Stimulated activated CD4-positive, alpha-beta T cell treated with anti-CD3 and anti-CD28 coated beads, Interleukin-1b, Interleukin-23, amount 100 ng/mL, for 24 hours (primary cell): Measurements from ENCODE around the gene KCNMA1.

Experiments used
- DNase-seq, 4 experiments: peaks; one replicate each; pipeline ENCODE4 v3.0.0-alpha.2; 2020; ENCODE audit warnings: low read depth in 4 of 4, low spot score in 1 of 4

The KCNMA1 gene

GRCh38 chr10:77380191-77380590 lies 257.4 kb downstream of the KCNMA1 start:
- no peak for DNase-seq

DNA sequence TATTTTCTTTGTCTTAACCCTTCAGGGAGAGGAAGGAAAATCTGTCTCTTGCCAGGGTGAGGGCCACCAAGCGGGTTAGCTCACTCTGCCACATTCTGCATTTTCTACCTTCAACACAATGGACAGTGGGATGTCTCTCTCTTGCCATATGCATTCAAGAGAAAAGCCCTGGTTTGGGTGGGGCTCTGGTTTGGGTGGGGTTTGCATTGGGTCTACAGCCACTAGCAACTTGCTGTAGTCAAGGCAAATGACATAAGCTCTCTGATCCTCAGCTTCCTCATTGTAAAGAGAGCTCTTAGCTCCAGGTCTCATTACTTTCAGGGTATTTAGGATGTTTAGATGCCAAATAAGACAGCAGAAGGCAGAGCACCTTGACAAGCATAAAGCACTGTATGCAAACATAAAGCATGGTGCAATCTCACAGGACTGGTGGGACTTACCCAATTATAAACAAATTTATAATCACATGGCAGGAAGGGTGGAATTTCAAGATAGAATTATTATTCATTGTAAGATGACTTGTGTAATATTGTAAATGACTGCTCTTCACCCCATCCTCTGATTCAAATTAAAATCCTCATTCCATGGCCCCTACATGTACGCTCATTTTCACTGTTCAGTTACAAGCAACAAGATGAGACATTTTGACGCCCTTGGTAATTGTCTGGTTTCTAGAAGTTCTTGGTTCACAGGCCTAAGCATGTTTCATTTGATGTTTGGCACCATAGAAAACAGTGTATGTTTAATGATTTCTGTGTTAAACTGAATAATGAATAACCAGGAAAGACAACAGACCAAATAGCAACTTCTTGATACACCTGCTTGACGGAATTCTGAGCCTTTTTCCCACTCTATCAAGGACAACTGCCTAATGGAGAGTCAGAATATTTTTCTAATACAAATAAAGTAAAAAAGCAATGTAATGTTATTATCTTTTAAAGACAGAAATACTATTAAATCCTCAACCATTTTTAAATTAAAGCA lies 258.9 kb downstream of the KCNMA1 start:
- DNase-seq, result no peak

DNA sequence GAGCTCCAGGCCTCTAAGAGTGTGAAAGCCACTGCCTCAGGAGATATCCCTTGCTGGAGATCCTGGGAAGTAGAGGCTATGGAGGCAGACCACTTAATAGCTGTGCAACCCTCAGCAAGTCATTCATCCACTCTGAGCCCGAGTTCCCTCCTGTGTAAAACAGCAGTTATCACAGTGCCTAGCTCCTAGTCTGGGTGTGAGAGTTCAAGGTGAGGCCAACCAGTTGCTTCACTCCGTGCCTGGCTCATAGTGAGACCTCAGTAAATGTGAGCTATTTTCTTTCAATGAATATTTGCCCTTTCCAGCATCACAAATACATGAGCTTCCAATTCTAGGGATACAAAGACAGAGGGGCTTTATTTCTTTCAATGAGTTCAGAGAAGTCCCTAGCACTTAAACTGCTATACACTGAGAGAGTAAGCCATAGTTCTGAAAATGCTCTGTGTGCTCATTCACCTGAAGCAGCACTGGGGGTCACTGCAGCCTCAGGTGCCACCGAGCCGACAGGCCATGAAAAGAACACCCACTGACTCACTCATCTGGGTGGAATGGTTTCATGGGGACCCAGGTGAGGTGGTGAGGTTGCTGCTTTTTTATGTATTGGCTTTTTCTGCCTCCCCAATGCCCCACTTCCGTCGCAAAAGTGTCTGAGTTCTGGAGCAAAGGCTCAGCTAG lies 259.8 kb downstream of the KCNMA1 start:
- no peak for DNase-seq

GRCh38 chr10:77377034-77377433 lies 260.6 kb downstream of the KCNMA1 start:
- DNase-seq, result no peak

GRCh38 chr10:77374189-77374656 lies 263.4 kb downstream of the KCNMA1 start:
- no peak for DNase-seq

- DNase-seq, result no peak
These were observed 265.5 kb downstream of the KCNMA1 start for GRCh38 chr10:77371848-77372799.

DNA sequence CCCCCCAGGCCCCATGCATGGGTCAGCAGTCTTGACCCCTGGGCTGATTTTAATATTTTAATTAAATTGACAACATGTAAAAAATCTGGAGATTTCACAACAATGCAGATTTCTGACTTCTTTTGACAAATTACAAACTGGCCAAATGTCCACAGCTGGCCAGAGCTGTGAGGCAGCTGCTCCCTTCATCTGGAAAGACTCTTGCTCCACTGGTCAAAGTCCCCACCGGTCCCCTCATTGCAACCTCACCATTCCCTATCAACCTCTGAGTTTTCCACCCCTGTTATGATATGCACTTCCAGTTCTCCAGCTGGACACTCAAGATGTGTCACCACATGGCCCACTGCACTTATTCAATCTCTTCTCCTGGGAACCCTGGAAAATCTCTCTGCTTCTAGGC lies 266.2 kb downstream of the KCNMA1 start:
- DNase-seq, result no peak

- no peak for DNase-seq
These were observed 269.6 kb downstream of the KCNMA1 start for GRCh38 chr10:77368006-77368405.

- no peak for DNase-seq
These were observed 274.4 kb downstream of the KCNMA1 start for GRCh38 chr10:77363210-77363609.

- DNase-seq, result no peak
These were observed 275.8 kb downstream of the KCNMA1 start for GRCh38 chr10:77361831-77362230.

DNA sequence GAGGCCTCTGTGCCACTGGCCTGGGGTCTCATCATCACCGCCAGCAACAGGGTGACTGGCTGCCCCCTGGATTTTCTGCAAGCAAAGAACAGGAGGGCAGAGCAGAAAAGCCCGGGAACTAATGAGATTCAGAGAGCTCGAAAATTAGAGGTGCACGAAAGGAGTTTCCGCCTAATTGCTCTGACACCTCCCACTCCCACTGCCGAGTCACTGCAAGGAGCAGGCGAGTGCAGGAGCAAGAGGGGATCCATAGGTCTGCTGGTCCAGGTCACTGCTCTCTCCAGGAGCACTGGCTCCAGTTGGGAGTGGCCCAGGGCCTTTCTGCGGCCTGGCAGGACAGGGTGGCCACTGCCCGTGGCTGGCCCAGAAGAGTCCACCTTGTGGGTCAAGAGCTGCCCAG lies 276.2 kb downstream of the KCNMA1 start:
- no peak for DNase-seq

DNA sequence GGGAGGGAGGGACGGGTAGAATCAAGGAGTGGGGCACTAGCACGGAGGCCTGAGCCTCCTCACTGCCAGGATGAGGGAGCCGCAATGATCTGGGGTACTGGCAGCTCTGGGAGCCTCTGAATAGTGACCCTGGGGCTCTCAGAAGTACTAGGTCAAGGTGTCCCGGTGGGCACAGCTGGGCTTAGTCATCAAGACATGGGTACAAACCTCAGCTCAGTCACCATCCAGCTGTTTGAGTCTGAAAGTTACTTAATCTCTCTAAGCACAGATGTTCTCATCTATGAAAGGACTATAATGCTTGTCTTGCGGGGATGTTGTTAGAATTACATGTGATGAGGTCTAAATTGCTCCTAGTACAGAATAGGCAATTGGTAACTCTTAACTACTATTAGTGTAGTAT lies 276.8 kb downstream of the KCNMA1 start:
- DNase-seq, result no peak

GRCh38 chr10:77359950-77360520 lies 277.6 kb downstream of the KCNMA1 start:
- no peak for DNase-seq

DNA sequence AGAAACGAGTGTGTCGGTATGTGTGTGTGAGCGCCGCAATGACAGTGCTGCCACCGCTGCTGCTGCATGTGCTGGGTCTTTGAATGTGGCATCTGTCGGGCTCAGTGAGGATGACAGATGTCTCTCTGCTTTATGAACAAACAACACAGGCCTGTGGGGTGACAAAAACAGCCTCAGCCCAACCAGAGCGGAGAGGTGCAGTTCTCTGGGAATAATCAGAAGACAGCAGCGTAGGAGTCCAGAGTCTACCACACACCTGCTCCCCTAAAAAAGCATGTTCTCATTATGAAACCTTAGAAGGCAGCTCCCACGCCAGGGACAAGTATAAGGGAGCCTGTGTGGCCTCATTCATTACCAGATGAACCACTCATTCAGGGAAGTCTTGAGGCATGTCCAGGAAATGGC lies 278.3 kb downstream of the KCNMA1 start:
- DNase-seq, result no peak

- DNase-seq, result no peak
These were observed 279.0 kb downstream of the KCNMA1 start for GRCh38 chr10:77358656-77359055.

GRCh38 chr10:77357611-77358310 lies 279.8 kb downstream of the KCNMA1 start:
- DNase-seq, result no peak

GRCh38 chr10:77357185-77357584 lies 280.4 kb downstream of the KCNMA1 start:
- no peak for DNase-seq

DNA sequence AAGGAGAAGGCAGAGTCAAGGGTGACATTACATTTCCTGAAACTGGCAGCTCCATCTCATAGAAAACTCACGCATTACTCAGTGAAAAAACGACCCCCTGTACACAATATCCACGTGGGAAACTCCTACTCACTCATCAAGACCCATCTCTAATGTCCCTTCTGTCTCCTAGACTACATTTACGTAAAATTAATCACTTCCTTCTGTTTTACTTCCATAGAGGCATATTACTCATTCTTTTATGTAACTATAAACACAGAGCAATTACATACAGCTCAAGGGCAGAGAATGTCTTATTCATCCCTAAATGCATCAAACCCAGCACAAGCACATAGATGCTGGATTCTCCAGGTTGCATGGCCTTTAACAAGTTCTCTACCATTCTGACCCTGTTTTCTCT lies 281.8 kb downstream of the KCNMA1 start:
- no peak for DNase-seq

DNA sequence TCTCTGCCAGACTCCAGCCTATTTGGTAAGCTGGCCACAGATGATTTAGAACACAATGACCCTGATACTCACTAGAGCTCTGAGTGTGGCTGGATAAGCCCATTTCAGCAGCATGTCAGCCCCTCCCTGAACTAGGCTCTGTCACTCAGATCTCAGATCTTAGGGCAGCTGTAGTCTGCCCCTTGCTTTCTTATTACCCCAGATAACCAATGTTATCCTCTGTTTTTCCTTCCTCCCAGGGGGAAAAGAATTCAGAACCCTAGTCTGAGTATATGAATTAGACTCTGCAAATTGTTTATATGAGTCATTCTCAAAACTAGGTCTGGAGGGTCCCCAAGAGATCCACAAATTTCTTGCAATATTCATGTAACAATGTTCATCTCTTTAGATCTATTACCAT lies 286.2 kb downstream of the KCNMA1 start:
- DNase-seq, result no peak

DNA sequence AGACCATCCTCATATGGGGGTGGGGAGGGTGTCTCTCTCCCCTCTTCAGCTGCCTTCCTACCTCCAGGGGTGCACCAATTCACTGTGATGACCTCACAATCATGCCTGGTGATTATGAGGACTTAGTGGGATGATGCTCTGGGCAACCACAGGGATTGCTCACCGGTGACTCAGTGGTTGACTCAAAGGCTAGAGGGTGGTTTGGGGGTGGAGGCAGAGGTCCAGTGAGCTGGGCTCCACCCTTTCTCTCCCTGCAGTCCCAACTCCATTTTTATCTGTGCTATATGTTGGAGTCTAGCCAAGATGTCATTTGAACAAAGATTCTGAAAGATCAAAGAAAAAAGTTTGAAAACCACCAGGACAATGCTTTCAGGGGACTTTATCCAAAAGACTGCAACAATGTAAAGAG lies 286.9 kb downstream of the KCNMA1 start:
- DNase-seq, result no peak
